Thoracic aorta (tissue), 2 donors: ENCODE data around the gene KCNK1. TPM values are rescaled to one million over a fixed set of nuclear protein-coding genes. Genes with fewer than 3 reads are reported as not detected.
"Not testable (repeated sequence)": the region's sequence is repeated elsewhere in the genome, so short reads cannot be mapped to it uniquely, and the experiment has no call there.

Experiments used
- ATAC-seq: fragments of 150-250 bp; one replicate; pipeline ENCODE4 v1.8.0; 2017; ENCODE audit warnings: low read depth; ENCODE audit not compliant: insufficient number of reproducible peaks, low FRiP score
- DNase-seq: peaks from one replicate; pipeline ENCODE4 v3.0.0-alpha.2; 2020; ENCODE audit warnings: low spot score
- H3K27ac ChIP-seq, 2 donors: fragments of 200-600 bp; sonication (generic); 1 replicate in 1 of 2; 2 replicates in 1 of 2; pipeline ENCODE4 v1.5.1; 2016; ENCODE audit warnings: mild to moderate bottlenecking in 2 of 2, moderate library complexity in 2 of 2
- H3K27me3 ChIP-seq: fragments of 200-600 bp; sonication (generic); replicated peaks from 2 replicates; pipeline ENCODE4 v1.6.0; 2016; ENCODE audit warnings: mild to moderate bottlenecking; ENCODE audit not compliant: insufficient read depth
- H3K36me3 ChIP-seq: fragments of 200-600 bp; sonication (generic); one replicate; pipeline ENCODE4 v1.5.1; 2016
- H3K4me1 ChIP-seq, 2 donors: fragments of 200-600 bp; sonication (generic); 1 replicate in 1 of 2; 2 replicates in 1 of 2; pipeline versions ENCODE4 v1.5.1 to v1.6.0; 2016; ENCODE audit warnings: low read depth in 2 of 2, mild to moderate bottlenecking in 1 of 2; ENCODE audit not compliant: control insufficient read depth in 1 of 2
- H3K4me3 ChIP-seq: fragments of 200-600 bp; sonication (generic); 2 replicates; pipeline ENCODE4 v1.5.1; 2016; ENCODE audit warnings: mild to moderate bottlenecking
- H3K9me3 ChIP-seq: fragments of 200-600 bp; sonication (generic); 2 replicates; pipeline ENCODE4 v1.5.1; 2016
- total RNA-seq, 2 donors: library from RNA; depleted of rRNA; stranded (reverse); fragments of >200 nt; gene quantifications; one replicate each; pipeline versions ENCODE4 v1.1.0 to v1.2.3, GENCODE V29; 2016
- TF ChIP-seq, protein P1 (sequence below): fragments of 200-600 bp; sonication (generic); IDR thresholded peaks from one replicate; pipeline ENCODE4 v1.5.1; 2019; ENCODE audit warnings: antibody characterized with exemption

The KCNK1 gene
- total RNA-seq, 2 donors from 2014 or later: 6.2 to 8.5 TPM

DNA sequence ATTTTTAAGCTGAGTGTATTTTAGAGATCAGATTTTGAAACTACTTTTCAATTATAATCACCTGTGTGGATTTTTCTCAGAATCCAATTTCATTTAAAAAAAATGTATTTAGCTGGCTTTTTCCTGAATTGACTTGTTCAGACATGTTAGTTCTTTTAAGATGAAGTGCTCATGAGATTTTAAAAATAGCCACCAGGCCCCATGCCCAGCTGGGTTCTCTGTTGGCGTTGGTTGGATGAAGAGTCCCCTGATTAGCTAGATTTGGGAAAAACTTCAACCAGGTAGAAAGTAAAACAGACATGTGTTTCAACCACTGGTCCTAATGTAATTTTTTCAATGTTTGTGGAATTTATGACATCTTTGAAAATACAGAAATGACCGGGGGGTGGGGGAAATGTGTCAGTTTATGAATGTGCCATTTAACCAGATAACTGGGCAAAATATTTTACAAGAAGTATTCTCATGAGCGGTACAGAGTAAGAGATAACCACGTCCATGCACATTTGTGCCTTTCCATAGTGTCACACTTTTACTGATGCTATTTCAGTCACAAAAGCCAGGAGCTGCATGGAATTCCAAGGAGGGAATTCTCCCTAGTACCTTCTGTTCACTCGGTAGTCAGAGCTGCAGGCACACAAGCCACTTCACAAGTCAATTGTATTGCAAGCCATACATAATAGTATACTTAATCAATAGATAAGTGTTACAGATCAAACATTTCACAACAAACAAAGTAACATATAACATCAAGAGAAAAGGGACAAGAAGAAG lies 51.1 kb downstream of the KCNK1 start:
- Histone ChIP-seq H3K27me3 (no peaks in the 10 kb centered on the region), H3K9me3 (no peaks in the 10 kb centered on the region), H3K4me1 (peaks cover 13 to 36% of the 10 kb centered on the region in 2 donors), H3K36me3 (no peaks in the 10 kb centered on the region), H3K4me3 (no peak overlapping the region), H3K27ac (peak overlapping the region in 1 of 2 donors; percentile 68)
- ATAC-seq (no peak), DNase-seq (no peak)
- TF ChIP-seq, protein P1, sequence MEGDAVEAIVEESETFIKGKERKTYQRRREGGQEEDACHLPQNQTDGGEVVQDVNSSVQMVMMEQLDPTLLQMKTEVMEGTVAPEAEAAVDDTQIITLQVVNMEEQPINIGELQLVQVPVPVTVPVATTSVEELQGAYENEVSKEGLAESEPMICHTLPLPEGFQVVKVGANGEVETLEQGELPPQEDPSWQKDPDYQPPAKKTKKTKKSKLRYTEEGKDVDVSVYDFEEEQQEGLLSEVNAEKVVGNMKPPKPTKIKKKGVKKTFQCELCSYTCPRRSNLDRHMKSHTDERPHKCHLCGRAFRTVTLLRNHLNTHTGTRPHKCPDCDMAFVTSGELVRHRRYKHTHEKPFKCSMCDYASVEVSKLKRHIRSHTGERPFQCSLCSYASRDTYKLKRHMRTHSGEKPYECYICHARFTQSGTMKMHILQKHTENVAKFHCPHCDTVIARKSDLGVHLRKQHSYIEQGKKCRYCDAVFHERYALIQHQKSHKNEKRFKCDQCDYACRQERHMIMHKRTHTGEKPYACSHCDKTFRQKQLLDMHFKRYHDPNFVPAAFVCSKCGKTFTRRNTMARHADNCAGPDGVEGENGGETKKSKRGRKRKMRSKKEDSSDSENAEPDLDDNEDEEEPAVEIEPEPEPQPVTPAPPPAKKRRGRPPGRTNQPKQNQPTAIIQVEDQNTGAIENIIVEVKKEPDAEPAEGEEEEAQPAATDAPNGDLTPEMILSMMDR: no peak

DNA sequence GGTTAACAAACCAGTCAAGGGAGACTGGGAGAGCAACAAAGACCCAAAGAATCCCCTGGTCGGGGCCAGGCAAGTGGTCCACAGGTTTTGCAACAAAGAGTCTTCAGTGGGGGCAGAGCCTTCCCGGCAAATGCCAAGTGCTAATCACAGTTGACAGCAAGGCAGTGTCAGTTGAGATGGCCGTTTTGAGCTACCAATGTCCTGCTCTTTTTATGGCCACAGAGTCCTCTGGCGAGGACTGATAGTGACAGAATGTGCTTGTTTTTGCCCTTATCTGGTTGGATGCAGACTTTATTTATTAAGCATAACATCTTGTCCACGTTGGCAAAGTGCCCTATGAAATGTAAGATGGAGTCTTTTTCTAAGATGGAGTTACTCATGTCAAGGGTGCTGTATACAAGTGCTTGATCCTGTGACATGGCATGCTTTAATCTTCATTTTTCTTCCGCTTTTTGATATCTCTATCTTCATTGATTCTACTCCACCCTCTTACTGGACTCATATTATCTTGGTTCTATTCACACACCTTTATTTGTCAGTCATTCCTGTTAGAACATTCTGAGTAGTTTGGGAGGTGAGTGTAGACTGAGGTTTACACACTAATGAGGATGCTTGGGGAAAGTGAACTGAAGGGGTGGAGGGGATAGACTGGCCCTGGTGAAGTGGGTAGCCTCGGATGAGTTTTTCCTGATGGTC lies 51.8 kb downstream of the KCNK1 start:
- no peaks in the 10 kb centered on the region for H3K9me3 ChIP-seq
- no peak overlapping the region for H3K4me3 ChIP-seq
- TF ChIP-seq, protein P1: no peak
- ATAC-seq (no peak), DNase-seq (no peak)
- peaks cover 13 to 36% of the 10 kb centered on the region in 2 donors for H3K4me1 ChIP-seq
- H3K27ac ChIP-seq: no peak overlapping the region
- H3K27me3 ChIP-seq: no peaks in the 10 kb centered on the region
- no peaks in the 10 kb centered on the region for H3K36me3 ChIP-seq

DNA sequence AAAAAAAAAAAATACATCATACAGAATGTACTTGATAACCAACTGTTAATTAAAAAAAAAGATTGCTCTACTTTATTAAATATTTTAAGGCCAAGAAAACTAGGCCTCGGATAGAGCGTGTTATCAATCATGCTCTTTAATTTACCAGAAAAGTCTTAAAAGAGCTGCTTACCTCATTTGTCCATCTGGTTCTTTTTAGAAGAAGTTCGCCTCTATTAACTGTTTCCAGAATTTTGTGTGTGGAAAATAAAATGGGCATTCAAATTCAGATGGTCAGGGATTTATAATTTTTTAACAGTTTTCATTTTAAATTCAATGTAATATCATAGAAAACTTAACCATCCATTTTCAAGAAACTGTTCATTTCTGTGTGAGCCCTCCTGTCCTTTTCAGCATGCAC lies 53.8 kb downstream of the KCNK1 start:
- ATAC-seq: no peak
- no peaks in the 10 kb centered on the region for H3K9me3 ChIP-seq
- no peaks in the 10 kb centered on the region for H3K27me3 ChIP-seq
- H3K4me1 ChIP-seq: peaks cover 9 to 30% of the 10 kb centered on the region in 2 donors
- no peaks in the 10 kb centered on the region for H3K36me3 ChIP-seq
- H3K4me3 ChIP-seq: no peak overlapping the region
- TF ChIP-seq, protein P1: no peak
- DNase-seq: no peak
- H3K27ac ChIP-seq: peak overlapping the region in 1 of 2 donors; percentile 13

DNA sequence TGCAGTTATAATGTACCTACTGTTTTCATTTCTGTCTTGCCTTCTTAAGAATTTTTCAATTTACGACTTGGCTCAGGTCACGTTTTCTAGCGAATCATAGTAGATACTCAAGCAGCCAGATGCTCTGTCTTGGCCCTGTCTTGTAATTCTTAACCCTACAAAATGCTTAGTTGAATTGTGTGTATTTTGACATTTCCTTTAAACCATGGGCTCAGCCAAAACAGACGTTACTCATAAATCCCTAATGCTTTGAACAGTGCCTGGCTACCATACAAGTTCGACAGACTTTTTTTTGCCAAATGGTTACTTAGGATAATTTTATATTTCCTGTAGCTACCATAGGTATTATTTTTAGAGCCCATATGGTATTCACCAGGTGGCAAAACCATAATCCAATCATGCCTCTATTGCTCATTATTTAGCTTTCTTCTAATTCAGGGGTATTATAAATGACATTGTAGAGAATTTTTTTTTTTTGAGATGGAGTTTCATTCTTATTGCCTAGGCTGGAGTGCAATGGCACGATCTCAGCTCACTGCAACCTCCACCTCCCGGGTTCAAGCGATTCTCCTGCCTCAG lies 54.3 kb downstream of the KCNK1 start:
- H3K36me3 ChIP-seq: no peaks in the 10 kb centered on the region
- DNase-seq: no peak
- H3K27me3 ChIP-seq: no peaks in the 10 kb centered on the region
- H3K27ac ChIP-seq: peak overlapping the region in 1 of 2 donors; percentile 13
- no peak overlapping the region for H3K4me3 ChIP-seq
- no peak for ATAC-seq
- TF ChIP-seq, protein P1: no peak
- H3K9me3 ChIP-seq: no peaks in the 10 kb centered on the region
- H3K4me1 ChIP-seq: peaks cover 7 to 25% of the 10 kb centered on the region in 2 donors

DNA sequence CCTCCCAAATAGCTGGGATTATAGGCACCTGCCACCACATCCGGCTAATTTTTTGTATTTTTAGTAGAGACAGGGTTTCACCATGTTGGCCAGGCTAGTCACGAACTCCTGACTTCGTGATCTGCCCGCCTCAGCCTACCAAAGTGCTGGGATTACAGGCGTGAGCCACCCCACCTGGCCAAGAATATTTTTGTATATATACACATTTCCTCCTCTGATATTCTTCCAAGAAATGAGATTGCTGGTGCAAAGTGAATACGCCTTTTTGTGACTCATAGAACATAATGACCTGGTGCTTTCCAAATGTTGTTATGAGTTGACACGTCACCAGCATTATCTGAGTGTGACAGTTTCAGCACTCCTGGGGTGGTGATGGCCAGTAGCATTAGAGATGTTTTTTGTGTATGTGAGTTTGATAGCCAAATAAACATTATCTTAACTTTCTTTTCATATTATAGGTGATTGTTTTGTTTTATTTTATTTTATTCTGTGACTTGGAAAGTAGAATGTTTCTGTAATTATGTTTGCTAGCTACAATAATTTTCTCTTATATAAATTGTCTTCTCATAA lies 54.9 kb downstream of the KCNK1 start:
- peak overlapping the region in 1 of 2 donors; percentile 13 for H3K27ac ChIP-seq
- TF ChIP-seq, protein P1: no peak

DNA sequence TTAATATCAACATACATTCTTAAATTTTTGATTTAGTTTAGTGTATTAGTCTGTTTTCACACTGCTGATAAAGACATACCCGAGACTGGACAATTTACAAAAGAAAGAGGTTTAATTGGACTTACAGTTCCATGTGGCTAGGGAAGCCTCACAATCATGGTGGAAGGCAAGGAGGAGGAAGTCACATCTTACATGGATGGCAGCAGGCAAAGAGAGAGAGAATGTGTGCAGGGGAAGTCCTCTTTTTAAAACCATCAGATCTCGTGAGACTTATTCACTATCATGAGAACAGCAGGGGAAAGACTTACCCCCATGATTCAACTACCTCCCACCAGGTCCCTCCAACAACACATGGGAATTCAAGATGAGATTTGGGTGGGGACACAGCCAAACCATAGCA lies 56.5 kb downstream of the KCNK1 start:
- not testable (repeated sequence) for H3K4me3 ChIP-seq, ATAC-seq, H3K36me3 ChIP-seq, H3K27me3 ChIP-seq, H3K9me3 ChIP-seq, DNase-seq, H3K27ac ChIP-seq, H3K4me1 ChIP-seq

More for the DNA sequence above, 54.9 kb downstream of the KCNK1 start:
- Histone ChIP-seq H3K27me3 (no peaks in the 10 kb centered on the region), H3K36me3 (no peaks in the 10 kb centered on the region), H3K9me3 (no peaks in the 10 kb centered on the region), H3K4me3 (no peak overlapping the region), H3K4me1 (peaks cover 7 to 19% of the 10 kb centered on the region in 2 donors)
- peak; percentile 38 for ATAC-seq
- no peak for DNase-seq
